ENCODE measurements around the gene HERC3. TPM values are rescaled to one million over a fixed set of nuclear protein-coding genes. Genes with fewer than 3 reads are reported as not detected.

The HERC3 gene
- total RNA-seq, 1 donor, result 15.6 TPM

- Histone ChIP-seq H3K9me3 (ENCODE audit: low read depth, low read length) (no peaks in the 10 kb centered on the region), H3K27ac (ENCODE audit: low read depth, low read length) (no peak overlapping the region), H4K20me1 (ENCODE audit: insufficient read depth, low read length) (no peaks in the 10 kb centered on the region), H3K27me3 (ENCODE audit: insufficient read depth, low read length) (no peaks in the 10 kb centered on the region), H3K4me3 (ENCODE audit: insufficient read depth, low read length) (no peak overlapping the region), H3K36me3 (ENCODE audit: insufficient read depth, low read length) (peaks cover 19% of the 10 kb centered on the region), H2AFZ (ENCODE audit: low read length) (no peak overlapping the region), H3K4me1 (ENCODE audit: insufficient read depth, low read length) (peaks cover 9% of the 10 kb centered on the region), H3K79me2 (ENCODE audit: insufficient read depth, low read length) (no peaks in the 10 kb centered on the region), H3K4me2 (ENCODE audit: insufficient read depth, low read length) (no peak overlapping the region)
- TF ChIP-seq, protein P1, sequence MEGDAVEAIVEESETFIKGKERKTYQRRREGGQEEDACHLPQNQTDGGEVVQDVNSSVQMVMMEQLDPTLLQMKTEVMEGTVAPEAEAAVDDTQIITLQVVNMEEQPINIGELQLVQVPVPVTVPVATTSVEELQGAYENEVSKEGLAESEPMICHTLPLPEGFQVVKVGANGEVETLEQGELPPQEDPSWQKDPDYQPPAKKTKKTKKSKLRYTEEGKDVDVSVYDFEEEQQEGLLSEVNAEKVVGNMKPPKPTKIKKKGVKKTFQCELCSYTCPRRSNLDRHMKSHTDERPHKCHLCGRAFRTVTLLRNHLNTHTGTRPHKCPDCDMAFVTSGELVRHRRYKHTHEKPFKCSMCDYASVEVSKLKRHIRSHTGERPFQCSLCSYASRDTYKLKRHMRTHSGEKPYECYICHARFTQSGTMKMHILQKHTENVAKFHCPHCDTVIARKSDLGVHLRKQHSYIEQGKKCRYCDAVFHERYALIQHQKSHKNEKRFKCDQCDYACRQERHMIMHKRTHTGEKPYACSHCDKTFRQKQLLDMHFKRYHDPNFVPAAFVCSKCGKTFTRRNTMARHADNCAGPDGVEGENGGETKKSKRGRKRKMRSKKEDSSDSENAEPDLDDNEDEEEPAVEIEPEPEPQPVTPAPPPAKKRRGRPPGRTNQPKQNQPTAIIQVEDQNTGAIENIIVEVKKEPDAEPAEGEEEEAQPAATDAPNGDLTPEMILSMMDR (IDR thresholded peaks at IDR 0.05; ENCODE audit: extremely low read depth, low read depth, low read length), result no peak
- no peak for DNase-seq (ENCODE audit: insufficient read length, low spot score, missing footprints)
Measured at GRCh38 chr4:88725143-88725542, 132.9 kb downstream of the HERC3 start.

- TF ChIP-seq, protein P1 (IDR thresholded peaks at IDR 0.05; ENCODE audit: extremely low read depth, low read depth, low read length), result no peak
- DNase-seq (ENCODE audit: insufficient read length, low spot score, missing footprints), result no peak
- peaks cover 6% of the 10 kb centered on the region for H3K4me1 ChIP-seq (ENCODE audit: insufficient read depth, low read length)
- H3K4me3 ChIP-seq (ENCODE audit: insufficient read depth, low read length), result no peak overlapping the region
- H3K9me3 ChIP-seq (ENCODE audit: low read depth, low read length), result no peaks in the 10 kb centered on the region
- no peaks in the 10 kb centered on the region for H3K79me2 ChIP-seq (ENCODE audit: insufficient read depth, low read length)
- H3K27ac ChIP-seq (ENCODE audit: low read depth, low read length), result no peak overlapping the region
- no peaks in the 10 kb centered on the region for H4K20me1 ChIP-seq (ENCODE audit: insufficient read depth, low read length)
- no peaks in the 10 kb centered on the region for H3K27me3 ChIP-seq (ENCODE audit: insufficient read depth, low read length)
- no peak overlapping the region for H3K4me2 ChIP-seq (ENCODE audit: insufficient read depth, low read length)
- H3K36me3 ChIP-seq (ENCODE audit: insufficient read depth, low read length), result peaks cover 25% of the 10 kb centered on the region
- H2AFZ ChIP-seq (ENCODE audit: low read length), result no peak overlapping the region
Measured at GRCh38 chr4:88725986-88726385, 133.7 kb downstream of the HERC3 start.

GRCh38 chr4:88728146-88728545 is 135.9 kb downstream of the HERC3 start:
- peaks cover 19% of the 10 kb centered on the region for H3K36me3 ChIP-seq (ENCODE audit: insufficient read depth, low read length)

DNA sequence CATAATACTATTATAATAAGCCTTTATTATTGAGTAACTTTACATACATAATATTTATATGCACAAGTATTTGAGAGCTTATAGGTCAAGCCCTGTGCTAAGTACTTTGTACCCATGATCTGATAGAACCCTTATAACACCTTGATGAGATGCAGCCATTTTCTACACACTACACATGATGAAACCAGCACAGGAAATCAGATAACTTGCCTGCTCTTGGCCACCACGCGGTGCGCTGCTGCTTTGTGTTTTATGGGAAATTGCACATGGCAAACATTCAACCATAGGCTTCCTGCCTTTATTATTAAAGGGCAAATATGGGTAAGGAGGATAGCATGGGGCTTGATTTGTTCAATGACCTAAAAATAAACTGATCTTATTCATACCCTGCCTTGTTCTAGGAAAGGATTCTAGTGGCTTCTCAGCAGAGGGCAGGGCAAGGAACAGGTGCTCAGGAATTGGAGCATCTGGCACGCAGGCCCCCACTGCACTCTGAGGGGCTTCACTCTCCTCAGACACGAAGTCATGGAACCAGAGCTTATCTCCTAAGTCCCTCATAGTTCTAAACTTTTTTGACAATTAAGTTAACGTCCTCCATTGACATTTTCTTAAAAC is 137.0 kb downstream of the HERC3 start:
- Histone ChIP-seq H3K9me3 (ENCODE audit: low read depth, low read length) (no peaks in the 10 kb centered on the region), H3K27me3 (ENCODE audit: insufficient read depth, low read length) (no peaks in the 10 kb centered on the region), H3K36me3 (ENCODE audit: insufficient read depth, low read length) (peaks cover 19% of the 10 kb centered on the region), H3K27ac (ENCODE audit: low read depth, low read length) (no peak overlapping the region), H4K20me1 (ENCODE audit: insufficient read depth, low read length) (no peaks in the 10 kb centered on the region), H3K79me2 (ENCODE audit: insufficient read depth, low read length) (no peaks in the 10 kb centered on the region), H3K4me1 (ENCODE audit: insufficient read depth, low read length) (peaks cover 8% of the 10 kb centered on the region), H3K4me2 (ENCODE audit: insufficient read depth, low read length) (no peak overlapping the region), H2AFZ (ENCODE audit: low read length) (no peak overlapping the region), H3K4me3 (ENCODE audit: insufficient read depth, low read length) (no peak overlapping the region)
- TF ChIP-seq, protein P1 (IDR thresholded peaks at IDR 0.05; ENCODE audit: extremely low read depth, low read depth, low read length), result no peak
- no peak for DNase-seq (ENCODE audit: insufficient read length, low spot score, missing footprints)

More at GRCh38 chr4:88728146-88728545, 135.9 kb downstream of the HERC3 start:
- H3K9me3 ChIP-seq (ENCODE audit: low read depth, low read length), result no peaks in the 10 kb centered on the region
- no peaks in the 10 kb centered on the region for H3K27me3 ChIP-seq (ENCODE audit: insufficient read depth, low read length)
- peaks cover 6% of the 10 kb centered on the region for H3K4me1 ChIP-seq (ENCODE audit: insufficient read depth, low read length)
- no peaks in the 10 kb centered on the region for H4K20me1 ChIP-seq (ENCODE audit: insufficient read depth, low read length)
- no peak overlapping the region for H3K4me3 ChIP-seq (ENCODE audit: insufficient read depth, low read length)
- H3K4me2 ChIP-seq (ENCODE audit: insufficient read depth, low read length), result no peak overlapping the region
- no peak for DNase-seq (ENCODE audit: insufficient read length, low spot score, missing footprints)
- no peak overlapping the region for H3K27ac ChIP-seq (ENCODE audit: low read depth, low read length)
- H3K79me2 ChIP-seq (ENCODE audit: insufficient read depth, low read length), result no peaks in the 10 kb centered on the region
- H2AFZ ChIP-seq (ENCODE audit: low read length), result no peak overlapping the region
- TF ChIP-seq, protein P1 (IDR thresholded peaks at IDR 0.05; ENCODE audit: extremely low read depth, low read depth, low read length), result no peak

Measured in osteoblast (primary cell).